Measurements from ENCODE around the gene CCDC149. TPM values are rescaled to one million over a fixed set of nuclear protein-coding genes. Genes with fewer than 3 reads are reported as not detected.

The CCDC149 gene
- total and polyA plus RNA-seq, 4 donors: 1.4 to 11.2 (median 3.4) TPM

- H3K9ac ChIP-seq (ENCODE audit: low read depth in 1 of 2, low read length in 2 of 2): no peak overlapping the region
- no peak for DNase-seq (ENCODE audit: low spot score)
- H3K27ac ChIP-seq (ENCODE audit: low read depth in 1 of 2, low read length in 2 of 2): no peak overlapping the region
- no peak overlapping the region for H3K4me3 ChIP-seq (ENCODE audit: low read depth in 1 of 3, low read length in 3 of 3)
- H3K27me3 ChIP-seq (ENCODE audit: control insufficient read depth in 4 of 4, insufficient read depth in 4 of 4, low read length in 3 of 4): no peaks in the 10 kb centered on the region
- H3K9me3 ChIP-seq (ENCODE audit: control insufficient read depth in 4 of 4, low read length in 3 of 4): peaks cover 0 to 8% (median 1%) of the 10 kb centered on the region in 4 donors
- 91% methylated on average over 2 of the region's 2 CpGs for WGBS
- no peaks in the 10 kb centered on the region for H3K36me3 ChIP-seq (ENCODE audit: control insufficient read depth in 4 of 4, insufficient read depth in 3 of 4, low read depth in 1 of 4, low read length in 3 of 4)
- no peaks in the 10 kb centered on the region for H3K4me1 ChIP-seq (ENCODE audit: control insufficient read depth in 4 of 4, insufficient read depth in 4 of 4, low read length in 3 of 4)
- TF ChIP-seq HNF4G (IDR thresholded peaks at IDR 0.05) (no peak), RAD21 (IDR thresholded peaks at IDR 0.05) (no peak), ATF3 (IDR thresholded peaks at IDR 0.05) (no peak)
Observed at GRCh38 chr4:24923002-24923401, 10.2 kb upstream of the CCDC149 start.

DNA sequence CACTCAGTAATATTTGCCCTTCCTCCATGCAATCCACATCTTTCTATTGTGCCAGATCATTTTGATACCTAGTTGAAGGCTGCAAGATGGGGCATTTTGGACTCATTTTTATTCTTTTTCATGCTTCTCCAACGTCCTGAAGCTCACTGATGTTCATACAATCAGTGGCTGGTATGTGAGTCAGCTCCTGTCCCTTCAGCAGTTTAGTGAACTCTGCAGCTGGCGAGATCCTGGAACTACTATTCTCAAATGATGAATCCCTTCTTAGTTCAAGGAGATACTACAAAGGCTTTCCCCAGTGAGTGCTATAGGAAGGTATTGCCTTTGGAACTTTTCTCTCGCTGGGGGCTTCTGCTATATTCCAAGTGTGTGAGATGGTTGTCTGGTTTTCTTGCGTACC lies 9.6 kb upstream of the CCDC149 start:
- 78% methylated on average over 4 of the region's 4 CpGs for WGBS
- peaks cover 0 to 8% (median 1%) of the 10 kb centered on the region in 4 donors for H3K9me3 ChIP-seq (ENCODE audit: control insufficient read depth in 4 of 4, low read length in 3 of 4)
- no peak overlapping the region for H3K4me3 ChIP-seq (ENCODE audit: low read depth in 1 of 3, low read length in 3 of 3)
- H3K9ac ChIP-seq (ENCODE audit: low read depth in 1 of 2, low read length in 2 of 2): no peak overlapping the region
- no peak for DNase-seq (ENCODE audit: low spot score)
- no peak for TF ChIP-seq YY1 (IDR thresholded peaks at IDR 0.05)
- no peak for TF ChIP-seq JUND (IDR thresholded peaks at IDR 0.05)
- no peak for TF ChIP-seq NR2F2 (IDR thresholded peaks at IDR 0.05)
- TF ChIP-seq ATF3 (IDR thresholded peaks at IDR 0.05): no peak
- no peak for TF ChIP-seq HNF4G (IDR thresholded peaks at IDR 0.05)
- TF ChIP-seq, protein P1, sequence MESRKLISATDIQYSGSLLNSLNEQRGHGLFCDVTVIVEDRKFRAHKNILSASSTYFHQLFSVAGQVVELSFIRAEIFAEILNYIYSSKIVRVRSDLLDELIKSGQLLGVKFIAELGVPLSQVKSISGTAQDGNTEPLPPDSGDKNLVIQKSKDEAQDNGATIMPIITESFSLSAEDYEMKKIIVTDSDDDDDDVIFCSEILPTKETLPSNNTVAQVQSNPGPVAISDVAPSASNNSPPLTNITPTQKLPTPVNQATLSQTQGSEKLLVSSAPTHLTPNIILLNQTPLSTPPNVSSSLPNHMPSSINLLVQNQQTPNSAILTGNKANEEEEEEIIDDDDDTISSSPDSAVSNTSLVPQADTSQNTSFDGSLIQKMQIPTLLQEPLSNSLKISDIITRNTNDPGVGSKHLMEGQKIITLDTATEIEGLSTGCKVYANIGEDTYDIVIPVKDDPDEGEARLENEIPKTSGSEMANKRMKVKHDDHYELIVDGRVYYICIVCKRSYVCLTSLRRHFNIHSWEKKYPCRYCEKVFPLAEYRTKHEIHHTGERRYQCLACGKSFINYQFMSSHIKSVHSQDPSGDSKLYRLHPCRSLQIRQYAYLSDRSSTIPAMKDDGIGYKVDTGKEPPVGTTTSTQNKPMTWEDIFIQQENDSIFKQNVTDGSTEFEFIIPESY (IDR thresholded peaks at IDR 0.05): no peak
- TF ChIP-seq EGR1 (IDR thresholded peaks at IDR 0.05; ENCODE audit: low read depth in 2 of 2): no peak
- no peak for TF ChIP-seq RAD21 (IDR thresholded peaks at IDR 0.05)
- TF ChIP-seq TAF1 (conservative IDR thresholded peaks at IDR 0.05): no peak
- TF ChIP-seq RXRA (IDR thresholded peaks at IDR 0.05): no peak
- no peak for TF ChIP-seq GABPA (IDR thresholded peaks at IDR 0.05 in 1 of 2, conservative IDR thresholded peaks at IDR 0.05 in 1 of 2)
- TF ChIP-seq, protein P2, sequence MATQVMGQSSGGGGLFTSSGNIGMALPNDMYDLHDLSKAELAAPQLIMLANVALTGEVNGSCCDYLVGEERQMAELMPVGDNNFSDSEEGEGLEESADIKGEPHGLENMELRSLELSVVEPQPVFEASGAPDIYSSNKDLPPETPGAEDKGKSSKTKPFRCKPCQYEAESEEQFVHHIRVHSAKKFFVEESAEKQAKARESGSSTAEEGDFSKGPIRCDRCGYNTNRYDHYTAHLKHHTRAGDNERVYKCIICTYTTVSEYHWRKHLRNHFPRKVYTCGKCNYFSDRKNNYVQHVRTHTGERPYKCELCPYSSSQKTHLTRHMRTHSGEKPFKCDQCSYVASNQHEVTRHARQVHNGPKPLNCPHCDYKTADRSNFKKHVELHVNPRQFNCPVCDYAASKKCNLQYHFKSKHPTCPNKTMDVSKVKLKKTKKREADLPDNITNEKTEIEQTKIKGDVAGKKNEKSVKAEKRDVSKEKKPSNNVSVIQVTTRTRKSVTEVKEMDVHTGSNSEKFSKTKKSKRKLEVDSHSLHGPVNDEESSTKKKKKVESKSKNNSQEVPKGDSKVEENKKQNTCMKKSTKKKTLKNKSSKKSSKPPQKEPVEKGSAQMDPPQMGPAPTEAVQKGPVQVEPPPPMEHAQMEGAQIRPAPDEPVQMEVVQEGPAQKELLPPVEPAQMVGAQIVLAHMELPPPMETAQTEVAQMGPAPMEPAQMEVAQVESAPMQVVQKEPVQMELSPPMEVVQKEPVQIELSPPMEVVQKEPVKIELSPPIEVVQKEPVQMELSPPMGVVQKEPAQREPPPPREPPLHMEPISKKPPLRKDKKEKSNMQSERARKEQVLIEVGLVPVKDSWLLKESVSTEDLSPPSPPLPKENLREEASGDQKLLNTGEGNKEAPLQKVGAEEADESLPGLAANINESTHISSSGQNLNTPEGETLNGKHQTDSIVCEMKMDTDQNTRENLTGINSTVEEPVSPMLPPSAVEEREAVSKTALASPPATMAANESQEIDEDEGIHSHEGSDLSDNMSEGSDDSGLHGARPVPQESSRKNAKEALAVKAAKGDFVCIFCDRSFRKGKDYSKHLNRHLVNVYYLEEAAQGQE (IDR thresholded peaks at IDR 0.05): no peak
- TF ChIP-seq, protein P3, sequence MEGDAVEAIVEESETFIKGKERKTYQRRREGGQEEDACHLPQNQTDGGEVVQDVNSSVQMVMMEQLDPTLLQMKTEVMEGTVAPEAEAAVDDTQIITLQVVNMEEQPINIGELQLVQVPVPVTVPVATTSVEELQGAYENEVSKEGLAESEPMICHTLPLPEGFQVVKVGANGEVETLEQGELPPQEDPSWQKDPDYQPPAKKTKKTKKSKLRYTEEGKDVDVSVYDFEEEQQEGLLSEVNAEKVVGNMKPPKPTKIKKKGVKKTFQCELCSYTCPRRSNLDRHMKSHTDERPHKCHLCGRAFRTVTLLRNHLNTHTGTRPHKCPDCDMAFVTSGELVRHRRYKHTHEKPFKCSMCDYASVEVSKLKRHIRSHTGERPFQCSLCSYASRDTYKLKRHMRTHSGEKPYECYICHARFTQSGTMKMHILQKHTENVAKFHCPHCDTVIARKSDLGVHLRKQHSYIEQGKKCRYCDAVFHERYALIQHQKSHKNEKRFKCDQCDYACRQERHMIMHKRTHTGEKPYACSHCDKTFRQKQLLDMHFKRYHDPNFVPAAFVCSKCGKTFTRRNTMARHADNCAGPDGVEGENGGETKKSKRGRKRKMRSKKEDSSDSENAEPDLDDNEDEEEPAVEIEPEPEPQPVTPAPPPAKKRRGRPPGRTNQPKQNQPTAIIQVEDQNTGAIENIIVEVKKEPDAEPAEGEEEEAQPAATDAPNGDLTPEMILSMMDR (IDR thresholded peaks at IDR 0.05; ENCODE audit: low read depth, low read length, missing input control): no peak
- TF ChIP-seq FOXA2 (IDR thresholded peaks at IDR 0.05): no peak
- no peak for TF ChIP-seq FOXA1 (IDR thresholded peaks at IDR 0.05)
- TF ChIP-seq HNF4A (conservative IDR thresholded peaks at IDR 0.05): no peak
- TF ChIP-seq SP1 (IDR thresholded peaks at IDR 0.05): no peak
- H3K4me1 ChIP-seq (ENCODE audit: control insufficient read depth in 4 of 4, insufficient read depth in 4 of 4, low read length in 3 of 4): no peaks in the 10 kb centered on the region
- no peaks in the 10 kb centered on the region for H3K27me3 ChIP-seq (ENCODE audit: control insufficient read depth in 4 of 4, insufficient read depth in 4 of 4, low read length in 3 of 4)
- no peaks in the 10 kb centered on the region for H3K36me3 ChIP-seq (ENCODE audit: control insufficient read depth in 4 of 4, insufficient read depth in 3 of 4, low read depth in 1 of 4, low read length in 3 of 4)
- no peak overlapping the region for H3K27ac ChIP-seq (ENCODE audit: low read depth in 1 of 2, low read length in 2 of 2)

Measured in liver (tissue), 9 donors.